ENCODE measurements around the gene PARP15. TPM values are rescaled to one million over a fixed set of nuclear protein-coding genes. Genes with fewer than 3 reads are reported as not detected.

PARP15 gene
- total and polyA plus RNA-seq, 2 experiments from 2014 or later = 0.39 to 0.87 TPM

DNA sequence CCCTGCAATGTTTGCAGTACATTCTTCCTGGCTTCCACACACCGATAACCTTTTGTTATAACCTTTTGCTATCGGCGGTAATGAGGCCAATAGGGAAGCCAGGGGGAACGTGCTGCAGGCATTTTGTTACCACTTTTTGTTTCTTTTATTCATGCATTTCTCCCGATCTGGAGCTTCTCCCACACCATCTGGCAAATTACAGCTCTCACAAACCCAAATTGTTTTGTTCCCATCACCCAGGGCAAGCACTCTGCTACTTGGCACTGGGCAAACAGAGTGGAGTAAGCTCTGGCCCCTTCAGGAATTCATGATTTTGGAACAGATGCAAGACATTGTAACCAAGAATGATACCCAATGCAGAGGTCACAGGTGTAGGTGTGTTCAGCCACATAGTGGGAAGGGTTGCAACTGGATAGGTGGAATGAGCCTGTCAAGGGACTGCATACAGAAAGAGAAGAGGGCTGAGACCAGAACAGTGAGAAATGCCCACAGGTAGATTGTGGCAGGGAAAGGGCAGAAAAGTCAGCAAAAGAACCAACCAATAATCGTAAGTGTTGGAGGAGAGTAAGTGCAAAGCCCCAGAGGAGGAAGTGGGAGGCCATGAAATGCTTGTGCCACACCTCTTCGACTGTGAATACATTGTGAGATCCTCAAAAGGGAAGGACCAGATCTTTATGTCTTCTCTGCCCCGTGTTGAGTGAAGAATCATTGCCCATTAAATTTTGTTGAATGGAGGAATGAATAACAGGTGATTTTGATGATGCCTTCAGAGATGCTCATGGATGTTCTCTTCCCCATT is 45.8 kb downstream of the PARP15 start (continued):
- TF ChIP-seq EZH2 (IDR thresholded peaks at IDR 0.05; ENCODE audit: low read depth, unreplicated experiment) (no peak), CREB1 (CRISPR knock-in tag; IDR thresholded peaks at IDR 0.05; ENCODE audit: low read depth) (no peak)
- TF ChIP-seq, protein P1, sequence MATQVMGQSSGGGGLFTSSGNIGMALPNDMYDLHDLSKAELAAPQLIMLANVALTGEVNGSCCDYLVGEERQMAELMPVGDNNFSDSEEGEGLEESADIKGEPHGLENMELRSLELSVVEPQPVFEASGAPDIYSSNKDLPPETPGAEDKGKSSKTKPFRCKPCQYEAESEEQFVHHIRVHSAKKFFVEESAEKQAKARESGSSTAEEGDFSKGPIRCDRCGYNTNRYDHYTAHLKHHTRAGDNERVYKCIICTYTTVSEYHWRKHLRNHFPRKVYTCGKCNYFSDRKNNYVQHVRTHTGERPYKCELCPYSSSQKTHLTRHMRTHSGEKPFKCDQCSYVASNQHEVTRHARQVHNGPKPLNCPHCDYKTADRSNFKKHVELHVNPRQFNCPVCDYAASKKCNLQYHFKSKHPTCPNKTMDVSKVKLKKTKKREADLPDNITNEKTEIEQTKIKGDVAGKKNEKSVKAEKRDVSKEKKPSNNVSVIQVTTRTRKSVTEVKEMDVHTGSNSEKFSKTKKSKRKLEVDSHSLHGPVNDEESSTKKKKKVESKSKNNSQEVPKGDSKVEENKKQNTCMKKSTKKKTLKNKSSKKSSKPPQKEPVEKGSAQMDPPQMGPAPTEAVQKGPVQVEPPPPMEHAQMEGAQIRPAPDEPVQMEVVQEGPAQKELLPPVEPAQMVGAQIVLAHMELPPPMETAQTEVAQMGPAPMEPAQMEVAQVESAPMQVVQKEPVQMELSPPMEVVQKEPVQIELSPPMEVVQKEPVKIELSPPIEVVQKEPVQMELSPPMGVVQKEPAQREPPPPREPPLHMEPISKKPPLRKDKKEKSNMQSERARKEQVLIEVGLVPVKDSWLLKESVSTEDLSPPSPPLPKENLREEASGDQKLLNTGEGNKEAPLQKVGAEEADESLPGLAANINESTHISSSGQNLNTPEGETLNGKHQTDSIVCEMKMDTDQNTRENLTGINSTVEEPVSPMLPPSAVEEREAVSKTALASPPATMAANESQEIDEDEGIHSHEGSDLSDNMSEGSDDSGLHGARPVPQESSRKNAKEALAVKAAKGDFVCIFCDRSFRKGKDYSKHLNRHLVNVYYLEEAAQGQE (IDR thresholded peaks at IDR 0.05; ENCODE audit: unreplicated experiment) = no peak

DNA sequence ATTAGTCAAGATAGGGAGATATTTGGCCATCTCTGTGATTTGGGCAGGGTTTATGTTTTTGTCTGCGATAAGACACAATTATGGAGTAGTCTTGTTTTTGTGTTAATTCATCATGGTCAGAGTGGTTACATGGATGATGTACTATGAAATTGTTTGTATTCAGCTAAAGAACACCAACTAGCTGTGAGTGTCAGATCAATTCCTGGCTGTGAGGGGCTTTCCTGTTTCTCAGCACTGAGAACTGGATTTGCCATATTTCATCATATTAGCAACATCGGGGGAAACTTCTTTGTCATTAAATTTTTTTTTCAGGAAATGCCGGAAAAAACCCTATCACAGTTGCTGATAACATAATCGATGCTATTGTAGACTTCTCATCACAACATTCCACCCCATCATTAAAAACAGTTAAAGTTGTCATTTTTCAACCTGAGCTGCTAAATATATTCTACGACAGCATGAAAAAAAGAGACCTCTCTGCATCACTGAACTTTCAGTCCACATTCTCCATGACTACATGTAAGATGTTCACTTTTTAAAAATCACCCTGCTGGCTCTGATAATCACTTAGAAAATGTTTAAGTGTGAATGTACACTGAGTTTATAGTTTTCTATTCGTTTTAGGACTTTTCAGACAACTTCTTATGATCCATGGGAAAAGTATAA is 49.2 kb downstream of the PARP15 start:
- Histone ChIP-seq H2AFZ (no peak overlapping the region), H3F3A (replicated peaks; ENCODE audit: low read depth) (no peaks in the 10 kb centered on the region), H3K4me2 (no peak overlapping the region), H3K36me3 (ENCODE audit: insufficient read depth) (no peaks in the 10 kb centered on the region), H3K9me2 (ENCODE audit: insufficient read depth) (no peaks in the 10 kb centered on the region), H3K79me2 (replicated peaks; ENCODE audit: insufficient read depth) (no peaks in the 10 kb centered on the region), H4K20me1 (replicated peaks; ENCODE audit: insufficient read depth) (no peaks in the 10 kb centered on the region), H3K27ac (ENCODE audit: low read depth) (no peak overlapping the region), H3K4me3 (no peak overlapping the region), H3K27me3 (ENCODE audit: insufficient read depth) (no peaks in the 10 kb centered on the region), H3K4me1 (ENCODE audit: insufficient read depth) (no peaks in the 10 kb centered on the region)
- peaks cover 6% of the 10 kb centered on the region for H3K27me3 Mint-ChIP-seq (ENCODE audit: insufficient read depth, low read depth, poor library complexity)
- no peak for DNase-seq (ENCODE audit: low spot score)
- peaks cover 9% of the 10 kb centered on the region for H3K4me1 Mint-ChIP-seq
- no peak overlapping the region for H3K27ac Mint-ChIP-seq
- no peaks in the 10 kb centered on the region for H3K36me3 Mint-ChIP-seq (ENCODE audit: low read depth)
- ATAC-seq = no peak
- no peak overlapping the region for H3K4me3 Mint-ChIP-seq
- H3K9me3 Mint-ChIP-seq = peaks cover 11% of the 10 kb centered on the region; the same call in 2 of the 3 replicates
- TF ChIP-seq POLR2AphosphoS5 (IDR thresholded peaks at IDR 0.05; ENCODE audit: low read depth) (no peak), ZNF114 (CRISPR knock-in tag; IDR thresholded peaks at IDR 0.05) (no peak), EZH2 (IDR thresholded peaks at IDR 0.05; ENCODE audit: low read depth, unreplicated experiment) (no peak), JUNB (IDR thresholded peaks at IDR 0.05; ENCODE audit: unreplicated experiment) (no peak), ZNF331 (CRISPR knock-in tag; IDR thresholded peaks at IDR 0.05; ENCODE audit: low read depth) (no peak)
- TF ChIP-seq, protein P2, sequence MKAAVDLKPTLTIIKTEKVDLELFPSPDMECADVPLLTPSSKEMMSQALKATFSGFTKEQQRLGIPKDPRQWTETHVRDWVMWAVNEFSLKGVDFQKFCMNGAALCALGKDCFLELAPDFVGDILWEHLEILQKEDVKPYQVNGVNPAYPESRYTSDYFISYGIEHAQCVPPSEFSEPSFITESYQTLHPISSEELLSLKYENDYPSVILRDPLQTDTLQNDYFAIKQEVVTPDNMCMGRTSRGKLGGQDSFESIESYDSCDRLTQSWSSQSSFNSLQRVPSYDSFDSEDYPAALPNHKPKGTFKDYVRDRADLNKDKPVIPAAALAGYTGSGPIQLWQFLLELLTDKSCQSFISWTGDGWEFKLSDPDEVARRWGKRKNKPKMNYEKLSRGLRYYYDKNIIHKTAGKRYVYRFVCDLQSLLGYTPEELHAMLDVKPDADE (IDR thresholded peaks at IDR 0.05) = no peak
- TF ChIP-seq, protein P1 (IDR thresholded peaks at IDR 0.05; ENCODE audit: unreplicated experiment) = no peak
